Large intestine (tissue), 3 donors: ENCODE measurements around the gene CDK5RAP3. TPM values are rescaled to one million over a fixed set of nuclear protein-coding genes. Genes with fewer than 3 reads are reported as not detected.

Experiments used
- DNase-seq, 2 donors: peaks; one replicate each; pipeline versions ENCODE4 v3.0.0 to v3.0.0-alpha.2; 2013
- H3K27ac ChIP-seq: one replicate; pipeline ENCODE4 v1.5.1; 2013; ENCODE audit warnings: low read length
- H3K27me3 ChIP-seq: 2 replicates; pipeline ENCODE4 v1.6.1; 2013; ENCODE audit warnings: low read length; ENCODE audit not compliant: control insufficient read depth, insufficient read depth
- H3K36me3 ChIP-seq: 2 replicates; pipeline ENCODE4 v1.6.1; 2013; ENCODE audit warnings: low read length; ENCODE audit not compliant: control insufficient read depth, insufficient read depth
- H3K4me1 ChIP-seq: one replicate; pipeline ENCODE4 v1.6.1; 2013; ENCODE audit warnings: low read length; ENCODE audit not compliant: control insufficient read depth, insufficient read depth
- H3K4me3 ChIP-seq: one replicate; pipeline ENCODE4 v1.5.1; 2013; ENCODE audit warnings: low read length
- H3K9me3 ChIP-seq: one replicate; pipeline ENCODE4 v1.6.1; 2013; ENCODE audit warnings: mild to moderate bottlenecking, low read depth, low read length, moderate library complexity; ENCODE audit not compliant: control insufficient read depth
- WGBS: methylation state at CpG from one replicate; pipeline ENCODE4 v1.1.5; 2013; ENCODE audit warnings: low lambda C conversion rate; ENCODE audit not compliant: insufficient coverage; 5-methylcytosine and 5-hydroxymethylcytosine counted together
- polyA plus RNA-seq: library from polyadenylated mRNA; unstranded; fragments of 120-200 nt; gene quantifications from one replicate; pipeline ENCODE4 v1.2.1, GENCODE V29; 2013

Gene CDK5RAP3
- polyA plus RNA-seq, 1 donor: 200 TPM

- WGBS: no CpG with 5 or more reads among the region's 16 CpGs
- H3K27ac ChIP-seq: peak within 1 kb of the TSS; percentile 99
- peaks cover 57% of the 10 kb centered on the region for H3K4me1 ChIP-seq
- H3K9me3 ChIP-seq: no peaks in the 10 kb centered on the region
- H3K27me3 ChIP-seq: no peaks in the 10 kb centered on the region
- peak within 1 kb of the TSS; percentile 81 for H3K4me3 ChIP-seq
- peak; percentile 93 to 97 for DNase-seq
- H3K36me3 ChIP-seq: peaks cover 11% of the 10 kb centered on the region
Observed at GRCh38 chr17:47957591-47958490, 13.1 kb upstream of the CDK5RAP3 start, which contains the start of gene PRR15L. Gene PRR15L (minus strand): TSS chr17:47957883. CDS start chr17:47953234, 4,649 bp downstream.

GRCh38 chr17:47959825-47960655 lies 10.9 kb upstream of the CDK5RAP3 start:
- no CpG with 5 or more reads among the region's 8 CpGs for WGBS
- peaks cover 55% of the 10 kb centered on the region for H3K4me1 ChIP-seq
- H3K27me3 ChIP-seq: no peaks in the 10 kb centered on the region
- H3K4me3 ChIP-seq: no peak overlapping the region
- peak overlapping the region; percentile 99 for H3K27ac ChIP-seq
- H3K36me3 ChIP-seq: no peaks in the 10 kb centered on the region
- DNase-seq: peak; percentile 92 to 97
- H3K9me3 ChIP-seq: no peaks in the 10 kb centered on the region

- DNase-seq: no peak
- 100% methylated on average over 1 of the region's 6 CpGs for WGBS
- Histone ChIP-seq H3K4me3 (no peak overlapping the region), H3K27me3 (no peaks in the 10 kb centered on the region), H3K4me1 (peaks cover 63% of the 10 kb centered on the region), H3K36me3 (no peaks in the 10 kb centered on the region), H3K9me3 (no peaks in the 10 kb centered on the region), H3K27ac (no peak overlapping the region)
Observed at GRCh38 chr17:47961406-47961805, 9.5 kb upstream of the CDK5RAP3 start.

DNA sequence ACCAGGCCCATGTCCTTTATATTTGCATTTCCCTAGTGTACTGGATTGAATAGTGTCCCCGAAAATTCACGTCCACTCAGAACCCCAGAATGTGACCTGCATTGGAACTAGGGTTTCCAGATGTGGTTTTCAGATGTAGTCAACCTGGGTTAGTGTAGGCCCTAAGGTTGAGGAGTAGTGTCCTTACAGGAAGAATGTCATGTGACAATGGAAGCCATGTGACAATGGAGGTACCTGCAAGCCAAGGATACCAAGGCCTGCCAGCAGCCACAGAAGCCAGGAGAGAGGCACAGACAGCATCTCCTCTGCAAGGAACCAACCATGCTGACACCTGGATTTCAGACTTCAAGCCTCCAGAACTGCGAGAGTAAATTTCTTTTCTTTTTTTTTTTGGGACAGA lies 8.0 kb upstream of the CDK5RAP3 start:
- Histone ChIP-seq H3K9me3 (no peaks in the 10 kb centered on the region), H3K4me1 (peaks cover 77% of the 10 kb centered on the region)
- WGBS: no CpG with 5 or more reads among the region's 3 CpGs

DNA sequence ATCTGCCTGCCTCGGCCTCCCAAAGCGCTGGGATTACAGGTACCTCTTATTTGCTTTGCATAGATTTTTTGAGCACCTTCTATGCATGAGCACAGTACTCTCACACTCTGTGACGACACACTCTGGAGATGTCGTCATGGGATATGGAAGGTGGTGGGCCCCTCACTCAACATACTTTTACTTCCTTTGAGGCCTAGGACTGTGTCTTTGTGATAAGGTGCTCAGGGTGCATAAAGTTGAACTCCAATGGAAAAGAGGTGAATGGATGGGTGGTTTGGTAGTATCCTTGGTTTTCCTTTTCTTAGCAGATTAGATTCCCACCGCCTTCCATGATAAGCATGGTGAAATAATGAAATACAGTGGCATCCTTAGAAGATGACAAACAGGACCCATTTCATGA lies 6.1 kb upstream of the CDK5RAP3 start:
- Histone ChIP-seq H3K9me3 (no peaks in the 10 kb centered on the region), H3K36me3 (no peaks in the 10 kb centered on the region), H3K4me1 (peaks cover 72% of the 10 kb centered on the region), H3K4me3 (no peak overlapping the region), H3K27ac (peak overlapping the region; percentile 89), H3K27me3 (no peaks in the 10 kb centered on the region)
- DNase-seq: peak in 1 of 2 donors; percentile 60
- no CpG with 5 or more reads among the region's 5 CpGs for WGBS

More for the DNA sequence above, 8.0 kb upstream of the CDK5RAP3 start:
- Histone ChIP-seq H3K4me3 (no peak overlapping the region), H3K27me3 (no peaks in the 10 kb centered on the region), H3K36me3 (no peaks in the 10 kb centered on the region), H3K27ac (no peak overlapping the region)
- no peak for DNase-seq

DNA sequence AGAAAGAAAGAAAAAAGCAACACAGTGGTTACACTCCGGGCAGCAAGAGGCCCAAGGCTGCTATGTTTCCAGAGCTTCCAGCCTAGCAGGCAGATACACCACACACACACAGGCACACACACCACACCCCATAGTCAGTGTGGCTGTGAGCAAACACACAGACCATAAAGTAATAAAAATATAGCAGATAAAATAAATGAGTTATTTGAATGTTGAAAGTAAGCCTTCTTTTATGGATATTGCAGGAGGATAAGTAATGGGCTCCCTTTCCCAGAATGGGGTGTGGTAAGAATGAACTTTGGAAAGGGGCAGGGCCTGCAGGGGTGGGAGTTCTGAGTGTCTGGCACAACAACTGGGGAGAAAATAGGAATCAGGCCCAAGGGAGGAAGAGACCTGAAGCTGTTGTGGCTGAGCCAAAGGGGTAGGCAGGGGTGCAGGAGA lies 4.8 kb upstream of the CDK5RAP3 start:
- Histone ChIP-seq H3K4me1 (peaks cover 65% of the 10 kb centered on the region), H3K36me3 (no peaks in the 10 kb centered on the region), H3K27ac (peak overlapping the region; percentile 89), H3K27me3 (no peaks in the 10 kb centered on the region), H3K4me3 (no peak overlapping the region), H3K9me3 (no peaks in the 10 kb centered on the region)
- DNase-seq: peak; percentile 93 to 98
- WGBS: no CpG with 5 or more reads among the region's 1 CpG

DNA sequence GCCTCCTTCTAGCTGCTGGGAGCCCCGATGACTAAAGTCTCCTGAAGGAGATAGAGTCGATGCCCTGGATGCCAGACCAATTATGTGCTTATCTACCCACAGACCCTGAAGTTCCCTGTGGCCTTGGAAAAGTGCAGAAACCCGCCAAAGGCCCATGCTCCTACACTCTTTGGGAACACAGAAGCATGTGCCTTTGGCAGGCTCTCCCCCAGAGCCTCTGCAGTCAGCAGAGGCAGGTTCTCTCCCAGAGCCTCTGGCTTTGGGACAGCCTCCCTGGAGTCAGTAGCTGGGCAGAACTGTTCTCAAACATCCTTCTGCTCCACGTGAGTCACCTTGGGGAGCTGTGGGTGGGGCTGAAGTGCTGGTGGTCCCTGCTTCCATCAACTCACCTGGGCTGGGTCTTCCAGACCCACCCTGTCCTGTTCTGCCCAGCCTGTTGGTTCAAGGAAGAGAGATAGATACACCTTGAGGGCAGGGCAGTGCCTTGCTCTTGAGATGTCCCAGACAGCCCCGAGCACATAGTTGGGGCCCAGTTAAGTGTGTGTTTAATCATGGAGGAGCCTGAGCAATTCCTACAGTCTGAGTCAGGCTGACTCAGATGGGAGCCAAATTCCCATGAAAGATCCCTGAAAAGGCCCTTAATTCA lies 3.2 kb upstream of the CDK5RAP3 start:
- peak overlapping the region; percentile 89 for H3K27ac ChIP-seq
- H3K4me3 ChIP-seq: no peak overlapping the region
- H3K27me3 ChIP-seq: no peaks in the 10 kb centered on the region
- H3K4me1 ChIP-seq: peaks cover 61% of the 10 kb centered on the region
- peak in 1 of 2 donors; percentile 66 for DNase-seq
- H3K9me3 ChIP-seq: no peaks in the 10 kb centered on the region
- H3K36me3 ChIP-seq: no peaks in the 10 kb centered on the region
- WGBS: no CpG with 5 or more reads among the region's 5 CpGs

- peak overlapping the region; percentile 89 for H3K27ac ChIP-seq
- no peak overlapping the region for H3K4me3 ChIP-seq
- H3K4me1 ChIP-seq: peaks cover 61% of the 10 kb centered on the region
- H3K27me3 ChIP-seq: no peaks in the 10 kb centered on the region
- H3K9me3 ChIP-seq: no peaks in the 10 kb centered on the region
- DNase-seq: peak in 1 of 2 donors; percentile 56
- WGBS: no CpG with 5 or more reads among the region's 5 CpGs
- H3K36me3 ChIP-seq: peaks cover 8% of the 10 kb centered on the region
Observed at GRCh38 chr17:47968836-47969235, 2.1 kb upstream of the CDK5RAP3 start.

GRCh38 chr17:47969930-47970724 lies 786 bp upstream of the CDK5RAP3 start:
- WGBS: 0% methylated on average over 2 of the region's 15 CpGs
- peak overlapping the region; percentile 59 for H3K27ac ChIP-seq
- H3K4me3 ChIP-seq: peak overlapping the region; percentile 39
- H3K27me3 ChIP-seq: no peaks in the 10 kb centered on the region
- DNase-seq: no peak
- peaks cover 49% of the 10 kb centered on the region for H3K4me1 ChIP-seq
- peaks cover 19% of the 10 kb centered on the region for H3K36me3 ChIP-seq
- H3K9me3 ChIP-seq: no peaks in the 10 kb centered on the region
